ENCODE measurements around the gene HOXC11.

HOXC11 gene

GRCh38 chr12:53942467-53942997, 30.4 kb upstream of the HOXC11 start:
- no peak for DNase-seq (ENCODE audit: low spot score)

GRCh38 chr12:53944209-53944608, 28.7 kb upstream of the HOXC11 start:
- no peak for DNase-seq (ENCODE audit: low spot score)

GRCh38 chr12:53944907-53945847, 27.7 kb upstream of the HOXC11 start:
- DNase-seq (ENCODE audit: low spot score), result no peak

- no peak for DNase-seq (ENCODE audit: low spot score)
Measured at GRCh38 chr12:53947743-53948142, 25.2 kb upstream of the HOXC11 start.

GRCh38 chr12:53948650-53949593, 24.0 kb upstream of the HOXC11 start:
- DNase-seq (ENCODE audit: low spot score), result no peak

GRCh38 chr12:53949631-53950436, 23.1 kb upstream of the HOXC11 start:
- peak; percentile 49 for DNase-seq (ENCODE audit: low spot score)

- DNase-seq (ENCODE audit: low spot score), result peak; percentile 69
Measured at GRCh38 chr12:53950437-53950773, 22.5 kb upstream of the HOXC11 start.

GRCh38 chr12:53950789-53951576, 21.9 kb upstream of the HOXC11 start:
- DNase-seq (ENCODE audit: low spot score), result no peak

- DNase-seq (ENCODE audit: low spot score), result no peak
Measured at GRCh38 chr12:53951577-53952334, 21.2 kb upstream of the HOXC11 start.

GRCh38 chr12:53952335-53952694, 20.6 kb upstream of the HOXC11 start:
- DNase-seq (ENCODE audit: low spot score), result no peak

GRCh38 chr12:53952871-53953734, 19.8 kb upstream of the HOXC11 start:
- peak; percentile 63 for DNase-seq (ENCODE audit: low spot score)

GRCh38 chr12:53953831-53954693, 18.9 kb upstream of the HOXC11 start:
- no peak for DNase-seq (ENCODE audit: low spot score)

GRCh38 chr12:53954694-53955035, 18.3 kb upstream of the HOXC11 start, which contains the start of gene HOXC12:
Gene HOXC12 (plus strand): TSS chr12:53954903. CDS start chr12:53954930, 27 bp downstream.
- no peak for DNase-seq (ENCODE audit: low spot score)

- no peak for DNase-seq (ENCODE audit: low spot score)
Measured at GRCh38 chr12:53955036-53955775, 17.7 kb upstream of the HOXC11 start.

- no peak for DNase-seq (ENCODE audit: low spot score)
Measured at GRCh38 chr12:53955776-53956250, 17.1 kb upstream of the HOXC11 start.

- DNase-seq (ENCODE audit: low spot score), result peak; percentile 29
Measured at GRCh38 chr12:53956251-53956887, 16.6 kb upstream of the HOXC11 start.

Data from SW480 (cell line).